ENCODE measurements around the gene KRTAP5-4.
A peak's percentile ranks its signal among the peaks of the same experiment; 100 is the strongest.
"Not testable (repeated sequence)": the region's sequence is repeated elsewhere in the genome, so short reads cannot be mapped to it uniquely, and the experiment has no call there.

KRTAP5-4 gene

GRCh38 chr11:1589191-1589963 lies 32.6 kb downstream of the KRTAP5-4 start:
- TF ChIP-seq FOXP2 (optimal IDR thresholded peaks at IDR 0.05; ENCODE audit: borderline replicate concordance, extremely low read depth, extremely low read length, insufficient read depth) (peak; percentile 66), REST (IDR thresholded peaks at IDR 0.05; ENCODE audit: insufficient read depth in 1 of 2, low read depth in 2 of 2, low read length in 2 of 2) (peak in 1 of 2 experiments; percentile 50; a peak in 1 of 4 replicates)

- TF ChIP-seq FOXP2 (optimal IDR thresholded peaks at IDR 0.05; ENCODE audit: borderline replicate concordance, extremely low read depth, extremely low read length, insufficient read depth) = no peak
- no peak for TF ChIP-seq REST (IDR thresholded peaks at IDR 0.05; ENCODE audit: insufficient read depth in 1 of 2, low read depth in 2 of 2, low read length in 2 of 2)
Observed at GRCh38 chr11:1586699-1587098, 35.2 kb downstream of the KRTAP5-4 start.

DNA sequence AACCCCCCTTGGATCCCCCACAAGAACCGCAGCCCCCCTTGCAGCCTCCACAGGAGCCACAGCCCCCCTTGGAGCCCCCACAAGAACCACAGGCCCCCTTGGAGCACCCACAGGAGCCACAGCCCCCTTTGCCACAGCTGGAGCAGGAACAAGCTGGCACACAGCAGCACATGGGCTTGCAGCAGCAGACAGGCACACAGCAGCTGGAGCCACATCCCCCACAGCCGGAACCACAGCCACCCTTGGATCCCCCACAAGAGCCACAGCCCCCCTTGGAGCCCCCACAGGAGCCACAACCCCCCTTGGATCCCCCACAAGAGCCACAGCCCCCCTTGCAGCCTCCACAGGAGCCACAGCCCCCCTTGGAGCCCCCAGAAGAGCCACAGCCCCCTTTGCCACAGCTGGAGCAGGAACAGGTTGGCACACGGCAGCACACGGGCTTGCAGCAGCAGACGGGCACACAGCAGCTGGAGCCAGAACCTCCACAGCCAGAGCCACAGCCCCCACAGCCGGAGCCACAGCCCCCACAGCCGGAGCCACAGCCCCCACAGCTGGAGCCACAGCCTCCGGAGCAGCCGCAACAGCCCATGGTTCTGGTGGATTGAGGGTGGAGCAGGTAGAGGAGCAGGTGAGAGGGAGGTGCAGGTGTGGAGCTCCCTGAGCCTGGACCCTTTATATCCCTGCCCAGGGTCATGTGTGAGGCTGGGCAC lies 37.1 kb downstream of the KRTAP5-4 start, which contains the start of gene KRTAP5-1:
TSS of gene KRTAP5-1 (minus strand) at position 623 of the 710 bp plus-strand sequence. CDS start at position 589, 34 bp downstream.
- TF ChIP-seq TAF1 (IDR thresholded peaks at IDR 0.05; ENCODE audit: borderline replicate concordance, insufficient read depth, low read length); FOXP2 (optimal IDR thresholded peaks at IDR 0.05; ENCODE audit: borderline replicate concordance, extremely low read depth, extremely low read length, insufficient read depth); POLR2AphosphoS5 (IDR thresholded peaks at IDR 0.05; ENCODE audit: low read depth, low read length): not testable (repeated sequence)

GRCh38 chr11:1581976-1582375 lies 40.0 kb downstream of the KRTAP5-4 start:
- TF ChIP-seq POLR2AphosphoS5 (IDR thresholded peaks at IDR 0.05; ENCODE audit: low read depth, low read length) (no peak), TAF1 (IDR thresholded peaks at IDR 0.05; ENCODE audit: borderline replicate concordance, insufficient read depth, low read length) (no peak), FOXP2 (optimal IDR thresholded peaks at IDR 0.05; ENCODE audit: borderline replicate concordance, extremely low read depth, extremely low read length, insufficient read depth) (no peak), REST (IDR thresholded peaks at IDR 0.05; ENCODE audit: insufficient read depth in 1 of 2, low read depth in 2 of 2, low read length in 2 of 2) (no peak)

GRCh38 chr11:1576825-1577224 lies 45.1 kb downstream of the KRTAP5-4 start:
- no peak for TF ChIP-seq TAF1 (IDR thresholded peaks at IDR 0.05; ENCODE audit: borderline replicate concordance, insufficient read depth, low read length)
- no peak for TF ChIP-seq SIN3A (IDR thresholded peaks at IDR 0.05; ENCODE audit: borderline replicate concordance, insufficient read depth, low read length)
- no peak for TF ChIP-seq FOXP2 (optimal IDR thresholded peaks at IDR 0.05; ENCODE audit: borderline replicate concordance, extremely low read depth, extremely low read length, insufficient read depth)
- TF ChIP-seq REST (IDR thresholded peaks at IDR 0.05; ENCODE audit: insufficient read depth in 1 of 2, low read depth in 2 of 2, low read length in 2 of 2) = no peak
- TF ChIP-seq POLR2AphosphoS5 (IDR thresholded peaks at IDR 0.05; ENCODE audit: low read depth, low read length) = no peak
